HepG2 (cell line): Measurements from ENCODE around the gene TEX261. TPM values are rescaled to one million over a fixed set of nuclear protein-coding genes. Genes with fewer than 3 reads are reported as not detected.

ENCODE experiments used
- ATAC-seq: fragments of 200-7000 bp; cut with Tn5 transposase; 3 replicates; pipeline ENCODE4 v1.9.1; 2020; ENCODE audit warnings: mild to moderate bottlenecking, moderate library complexity
- BruUV-seq: library from RNA; stranded (reverse); fragments of 400-500 nt; replicated peaks from 2 replicates; lab custom pipeline; 2021; lab: Mats Ljungman, UMichigan
- CTCF ChIA-PET: fragments of 300-600 bp; formaldehyde crosslinking; extraction: SDS; loops from one replicate; lab custom pipeline; 2021; ENCODE audit warnings: low total read pairs, inconsistent platforms, low intra/inter-chr PET ratio; lab: Yijun Ruan, JAX
- POLR2A ChIA-PET: fragments of 350-600 bp; sonication (Branson Sonifier 250); formaldehyde crosslinking; loops from one replicate; lab custom pipeline; 2020; ENCODE audit warnings: antibody characterized with exemption, inconsistent platforms; lab: Yijun Ruan, JAX
- DNase-seq: peaks from one replicate; pipeline ENCODE4 v3.0.0-alpha.2; 2015; ENCODE audit warnings: low spot score
- FAIRE-seq: peaks from 3 replicates; lab custom pipeline; 2011; peaks lifted over from hg19 to GRCh38; lab: Jason Lieb, UNC
- H2AFZ ChIP-seq: one replicate; pipeline ENCODE4 v1.6.1; 2011; ENCODE audit warnings: low read length, inconsistent platforms
- H3K27ac ChIP-seq: fragments of 300-600 bp; 3 replicates; pipeline ENCODE4 v1.8.0; 2011; ENCODE audit warnings: mixed run types, mild to moderate bottlenecking, mixed read lengths, low read length, inconsistent platforms; ENCODE audit not compliant: insufficient read depth; ENCODE audit errors: extremely low read length
- H3K27me3 ChIP-seq, 2 experiments: fragments of 200-600 bp in 1 of 2; 2 replicates in 1 of 2; 3 replicates in 1 of 2; pipeline versions ENCODE4 v1.6.0 to v1.8.0; 2011; ENCODE audit warnings: low read length in 2 of 2, mild to moderate bottlenecking in 2 of 2, moderate library complexity in 2 of 2, inconsistent platforms in 1 of 2; ENCODE audit not compliant: insufficient read depth in 2 of 2, control insufficient read depth in 1 of 2
- H3K36me3 ChIP-seq, 2 experiments: fragments of 200-600 bp in 1 of 2; replicated peaks in 1 of 2; 2 replicates in 1 of 2; 3 replicates in 1 of 2; pipeline versions ENCODE4 v1.5.1 to v1.8.0; 2011; ENCODE audit warnings: low read length in 2 of 2, inconsistent platforms in 1 of 2; ENCODE audit not compliant: insufficient read depth in 2 of 2, control insufficient read depth in 1 of 2
- H3K4me1 ChIP-seq: 2 replicates; pipeline ENCODE4 v1.5.1; 2012; ENCODE audit warnings: low read length, inconsistent platforms; ENCODE audit not compliant: insufficient read depth
- H3K4me2 ChIP-seq: 2 replicates; pipeline ENCODE4 v1.6.0; 2011; ENCODE audit warnings: low read depth, low read length, inconsistent platforms
- H3K4me3 ChIP-seq, 3 experiments: fragments of 200-600 bp in 1 of 3; sonication (generic), shearing (Covaris generic) in 1 of 3; replicated peaks in 1 of 3; 2 replicates each; pipeline ENCODE4 v1.5.1; 2011 to 2016; ENCODE audit warnings: low read length in 3 of 3, inconsistent platforms in 2 of 3, low read depth in 2 of 3, mild to moderate bottlenecking in 2 of 3, control low read depth in 1 of 3, mixed read lengths in 1 of 3; ENCODE audit not compliant: insufficient read depth in 1 of 3
- H3K79me2 ChIP-seq: one replicate; pipeline ENCODE4 v1.6.1; 2011; ENCODE audit warnings: low read length, inconsistent platforms; ENCODE audit not compliant: insufficient read depth
- H3K9ac ChIP-seq: 2 replicates; pipeline ENCODE4 v1.6.0; 2011; ENCODE audit warnings: mild to moderate bottlenecking, low read depth, low read length, inconsistent platforms; ENCODE audit not compliant: insufficient read depth
- H3K9me3 ChIP-seq: 2 replicates; pipeline ENCODE4 v1.5.1; 2012; ENCODE audit warnings: mild to moderate bottlenecking, low read length
- H4K20me1 ChIP-seq: 2 replicates; pipeline ENCODE4 v1.6.0; 2011; ENCODE audit warnings: inconsistent platforms, mild to moderate bottlenecking, low read length, moderate library complexity; ENCODE audit not compliant: insufficient read depth
- CENPT ChIP-seq: sonication (generic); formaldehyde crosslinking; IDR thresholded peaks from 2 replicates; pipeline ENCODE4 v1.8.0; 2022; ENCODE audit warnings: low read depth, mild to moderate bottlenecking, moderate library complexity, missing genetic modification reagents
- CREB3 ChIP-seq: sonication (generic); formaldehyde crosslinking; IDR thresholded peaks from 2 replicates; pipeline ENCODE4 v1.5.0; 2020; ENCODE audit warnings: missing genetic modification reagents
- FOXC1 ChIP-seq: sonication (generic); formaldehyde crosslinking; IDR thresholded peaks from 2 replicates; pipeline ENCODE4 v1.8.0; 2022; ENCODE audit warnings: mild to moderate bottlenecking, missing genetic modification reagents, borderline replicate concordance
- HDAC6 ChIP-seq: fragments of 200-600 bp; sonication (generic); IDR thresholded peaks from 2 replicates; pipeline ENCODE4 v1.7.0; 2017; ENCODE audit warnings: mild to moderate bottlenecking, antibody characterized with exemption, low read length, low read depth
- MED1 ChIP-seq: sonication (generic); formaldehyde crosslinking; IDR thresholded peaks from 2 replicates; pipeline ENCODE4 v1.4.0; 2020; ENCODE audit warnings: missing genetic modification reagents
- PLSCR1 ChIP-seq: sonication (generic); formaldehyde crosslinking; IDR thresholded peaks from 2 replicates; pipeline ENCODE4 v1.5.0; 2020; ENCODE audit warnings: missing genetic modification reagents, mild to moderate bottlenecking, borderline replicate concordance
- SNAPC2 ChIP-seq: sonication (generic); formaldehyde crosslinking; IDR thresholded peaks from 2 replicates; pipeline ENCODE4 v1.8.1; 2022; ENCODE audit warnings: mild to moderate bottlenecking, missing genetic modification reagents
- TAF15 ChIP-seq: fragments of 200-400 bp; formaldehyde crosslinking; IDR thresholded peaks from one replicate; pipeline ENCODE4 v1.6.1; 2018; ENCODE audit warnings: mild to moderate bottlenecking, low read depth, low read length; ENCODE audit not compliant: poor library complexity, severe bottlenecking
- TCF12 ChIP-seq, 2 experiments: fragments of 450-650 bp in 1 of 2; sonication (generic) in 1 of 2; formaldehyde crosslinking in 1 of 2; IDR thresholded peaks; 2 replicates each; pipeline versions ENCODE4 v1.6.1 to v1.8.0; 2017 to 2022; ENCODE audit warnings: antibody characterized with exemption in 1 of 2, mild to moderate bottlenecking in 1 of 2, missing genetic modification reagents in 1 of 2, moderate library complexity in 1 of 2
- ZNF430 ChIP-seq: sonication (generic); formaldehyde crosslinking; IDR thresholded peaks from 2 replicates; pipeline ENCODE4 v1.9.0; 2021; ENCODE audit warnings: mild to moderate bottlenecking, missing genetic modification reagents
- ZNF552 ChIP-seq: sonication (generic); formaldehyde crosslinking; IDR thresholded peaks from 2 replicates; pipeline ENCODE4 v1.9.0; 2022; ENCODE audit warnings: missing genetic modification reagents, mild to moderate bottlenecking, borderline replicate concordance
- ZNF7 ChIP-seq: IDR thresholded peaks from 2 replicates; pipeline ENCODE4 v1.6.1; 2016; ENCODE audit warnings: missing biosample characterization, missing genetic modification reagents
- ZNF747 ChIP-seq: sonication (generic); formaldehyde crosslinking; IDR thresholded peaks from 2 replicates; pipeline ENCODE4 v1.8.1; 2023; ENCODE audit warnings: missing genetic modification reagents, mild to moderate bottlenecking, borderline replicate concordance
- WGBS: methylation state at CpG from one replicate; pipeline ENCODE4 v1.1.6; 2017; ENCODE audit warnings: low lambda C conversion rate; 5-methylcytosine and 5-hydroxymethylcytosine counted together
- in situ Hi-C: cut with HindIII; loops from 2 replicates; pipeline ENCODE4 v1.10.0; 2017; ENCODE audit warnings: low pct_unique_long_range_greater_than_20kb; ENCODE audit not compliant: extremely low pct_ligation_motif_present
- intact Hi-C: fragments of 100-400 bp; cut with micrococcal nuclease; formaldehyde crosslinking; loops from one replicate; pipeline ENCODE4 v1.10.0; 2022; ENCODE audit not compliant: unreplicated experiment
- polyA plus RNA-seq, 8 experiments: library from polyadenylated mRNA; depleted of rRNA in 3 of 8; stranded (reverse) in 7 of 8; unstranded in 1 of 8; fragments of >200 nt; fragmentation: Illumina TruSeq in 4 of 8; extraction: Trizol in 4 of 8; gene quantifications; 2 replicates each; pipeline versions ENCODE4 v1.2.1 to v1.2.3, GENCODE V29; 2011 to 2016; ENCODE audit warnings: low read depth in 4 of 8, missing spikeins in 1 of 8, mixed read lengths in 1 of 8; ENCODE audit not compliant: insufficient read depth in 1 of 8
- total RNA-seq, 5 experiments: library from RNA; depleted of rRNA; stranded (reverse); fragments of >200 nt; fragmentation: Illumina TruSeq; extraction: Trizol; gene quantifications; 2 replicates each; pipeline ENCODE4 v1.2.3, GENCODE V29; 2016; ENCODE audit warnings: low read depth in 1 of 5

The TEX261 gene
- total and polyA plus RNA-seq, 2 of the 13 experiments (the other 11 are each of a cell fraction or from before 2014, with no cell fraction given) = 43.8 to 78.7 TPM

GRCh38 chr2:70983506-70984227 is 11.0 kb downstream of the TEX261 start:
- Histone ChIP-seq H3K4me2 (no peak overlapping the region), H4K20me1 (no peaks in the 10 kb centered on the region), H3K4me1 (no peaks in the 10 kb centered on the region), H3K4me3 (no peak overlapping the region), H3K27ac (no peak overlapping the region), H3K9me3 (no peaks in the 10 kb centered on the region), H3K27me3 (no peaks in the 10 kb centered on the region), H3K36me3 (peaks cover 22 to 24% of the 10 kb centered on the region in 2 experiments), H2AFZ (no peak overlapping the region), H3K9ac (no peak overlapping the region), H3K79me2 (no peaks in the 10 kb centered on the region)
- ChIA-PET CTCF (no interaction called here), POLR2A (no interaction called here)
- DNase-seq = no peak
- FAIRE-seq = no peak
- 95% methylated on average over 8 of the region's 8 CpGs for WGBS
- no peak for TF ChIP-seq TCF12 (IDR thresholded peaks at IDR 0.05)
- TF ChIP-seq TCF12 (CRISPR knock-in tag; IDR thresholded peaks at IDR 0.05) = no peak
- TF ChIP-seq TAF15 = no peak
- TF ChIP-seq ZNF747 (CRISPR knock-in tag) = no peak
- no peak for TF ChIP-seq FOXC1 (CRISPR knock-in tag)
- no peak for TF ChIP-seq CREB3 (CRISPR knock-in tag)
- TF ChIP-seq ZNF430 (CRISPR knock-in tag) = no peak
- TF ChIP-seq CENPT = no peak
- no peak for TF ChIP-seq HDAC6
- TF ChIP-seq PLSCR1 (CRISPR knock-in tag) = no peak
- no peak for TF ChIP-seq SNAPC2 (CRISPR knock-in tag)
- TF ChIP-seq ZNF552 = no peak
- TF ChIP-seq ZNF7 = no peak
- no peak for TF ChIP-seq MED1 (CRISPR knock-in tag)
- no peak for ATAC-seq
- BruUV-seq = no TSS peak
- in situ Hi-C loops = no loop called here
- intact Hi-C loops = no loop called here
